ENCODE data around the gene TESMIN. TPM values are rescaled to one million over a fixed set of nuclear protein-coding genes. Genes with fewer than 3 reads are reported as not detected.
A peak's percentile ranks its signal among the peaks of the same experiment; 100 is the strongest.

TESMIN gene
- total and polyA plus RNA-seq, 8 donors = 1.1 to 14.2 (median 12.6) TPM

DNA sequence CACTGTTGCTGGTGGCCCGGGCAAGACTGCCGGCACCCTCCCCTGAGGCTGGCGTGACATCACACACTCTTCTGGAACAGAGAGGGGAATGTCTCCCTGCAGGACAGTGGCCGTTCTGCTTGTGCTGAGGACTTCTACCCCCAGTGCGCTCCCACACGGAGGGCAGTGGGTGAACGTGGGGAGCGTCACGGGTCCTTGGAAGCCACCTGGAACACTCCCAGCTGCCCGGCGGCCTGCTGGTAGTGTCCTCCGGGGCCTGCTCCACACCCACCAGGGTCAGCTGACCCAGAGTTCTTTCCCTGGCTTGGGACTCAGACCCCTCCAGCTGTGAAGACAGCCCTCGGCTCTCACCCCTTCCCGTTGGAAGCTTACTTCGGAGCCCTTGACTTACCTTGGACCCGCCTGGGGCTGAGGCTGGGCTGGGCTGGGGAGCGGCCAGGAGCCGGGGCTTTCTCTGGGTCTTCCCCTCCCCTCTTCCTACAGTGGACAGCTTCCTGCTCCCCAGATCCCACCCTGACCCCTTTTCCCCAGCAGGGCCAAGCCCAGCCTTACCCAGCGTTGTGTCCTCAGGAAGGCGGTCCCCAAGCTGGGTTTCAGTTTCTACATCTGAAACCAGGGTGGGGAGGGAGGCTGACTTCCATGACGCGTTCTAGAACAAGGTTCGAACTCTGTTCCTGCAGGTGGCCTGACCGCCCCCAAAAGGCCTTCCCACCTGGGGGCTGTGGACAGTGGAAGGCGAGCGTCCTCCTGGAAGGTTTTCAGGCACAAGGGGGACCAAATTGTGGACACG is 81.8 kb downstream of the TESMIN start:
- intact Hi-C loops (cut with DNase I) = no loop called here
- Histone ChIP-seq H3K9me3 (peaks cover 0 to 7% of the 10 kb centered on the region in 2 donors), H3K36me3 (no peaks in the 10 kb centered on the region), H3K4me3 (no peak overlapping the region), H3K27ac (no peak overlapping the region), H3K27me3 (peaks cover 0 to 27% of the 10 kb centered on the region in 2 donors), H3K4me1 (no peaks in the 10 kb centered on the region)
- DNase-seq (peak in 1 of 4 donors; percentile 59), ATAC-seq (no peak)
- TF ChIP-seq, protein P1, sequence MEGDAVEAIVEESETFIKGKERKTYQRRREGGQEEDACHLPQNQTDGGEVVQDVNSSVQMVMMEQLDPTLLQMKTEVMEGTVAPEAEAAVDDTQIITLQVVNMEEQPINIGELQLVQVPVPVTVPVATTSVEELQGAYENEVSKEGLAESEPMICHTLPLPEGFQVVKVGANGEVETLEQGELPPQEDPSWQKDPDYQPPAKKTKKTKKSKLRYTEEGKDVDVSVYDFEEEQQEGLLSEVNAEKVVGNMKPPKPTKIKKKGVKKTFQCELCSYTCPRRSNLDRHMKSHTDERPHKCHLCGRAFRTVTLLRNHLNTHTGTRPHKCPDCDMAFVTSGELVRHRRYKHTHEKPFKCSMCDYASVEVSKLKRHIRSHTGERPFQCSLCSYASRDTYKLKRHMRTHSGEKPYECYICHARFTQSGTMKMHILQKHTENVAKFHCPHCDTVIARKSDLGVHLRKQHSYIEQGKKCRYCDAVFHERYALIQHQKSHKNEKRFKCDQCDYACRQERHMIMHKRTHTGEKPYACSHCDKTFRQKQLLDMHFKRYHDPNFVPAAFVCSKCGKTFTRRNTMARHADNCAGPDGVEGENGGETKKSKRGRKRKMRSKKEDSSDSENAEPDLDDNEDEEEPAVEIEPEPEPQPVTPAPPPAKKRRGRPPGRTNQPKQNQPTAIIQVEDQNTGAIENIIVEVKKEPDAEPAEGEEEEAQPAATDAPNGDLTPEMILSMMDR (IDR thresholded peaks at IDR 0.05) = no peak

DNA sequence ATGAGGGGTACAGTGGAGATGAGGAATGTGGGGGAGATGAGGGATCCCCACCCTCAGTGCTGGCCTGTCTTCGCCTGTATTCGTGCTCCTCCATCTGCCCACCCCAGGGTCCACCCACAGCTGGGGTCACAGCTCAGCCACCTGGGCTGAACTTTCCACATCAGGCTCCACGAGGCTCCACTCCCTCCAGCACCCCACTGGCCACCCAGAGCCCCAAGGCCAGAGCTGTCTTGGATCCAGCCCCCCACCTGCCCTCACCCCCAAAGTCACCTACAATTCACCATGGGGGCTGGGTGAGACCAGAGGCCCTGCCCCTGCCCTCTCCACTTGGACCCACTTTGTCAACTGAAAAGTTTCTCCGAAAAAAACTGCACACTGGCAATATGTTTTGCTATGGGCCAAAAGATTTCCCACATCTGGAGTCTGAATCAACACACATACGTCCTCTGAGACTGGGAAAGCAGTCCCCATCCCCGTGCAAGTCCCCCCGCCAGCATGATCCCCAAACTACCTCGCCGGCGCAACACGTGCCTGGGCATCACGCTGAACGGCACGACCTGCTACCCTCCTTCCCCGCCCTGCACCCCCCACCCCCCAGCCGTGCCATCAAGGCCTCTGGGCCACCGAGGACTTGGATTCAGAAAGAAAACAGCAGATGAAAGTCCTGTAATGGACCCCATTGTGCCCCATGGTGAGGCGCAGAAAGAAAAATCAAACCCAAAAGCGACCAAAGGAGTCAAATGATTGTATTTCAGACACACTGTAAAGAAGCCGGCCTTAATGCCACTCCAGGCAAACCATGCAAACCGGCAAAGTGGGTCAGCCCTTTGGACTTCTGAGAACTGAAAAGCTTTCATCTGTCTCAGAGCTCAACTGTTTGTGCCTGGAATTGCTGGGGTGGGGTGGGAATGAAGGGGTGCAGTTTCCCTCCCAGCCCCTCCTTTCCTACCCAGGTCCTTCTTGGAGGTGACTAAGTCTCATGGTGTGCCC is 83.5 kb downstream of the TESMIN start:
- no peak for ATAC-seq
- Histone ChIP-seq H3K27ac (no peak overlapping the region), H3K27me3 (peaks cover 0 to 39% of the 10 kb centered on the region in 2 donors), H3K4me3 (no peak overlapping the region), H3K9me3 (no peaks in the 10 kb centered on the region), H3K4me1 (no peaks in the 10 kb centered on the region), H3K36me3 (no peaks in the 10 kb centered on the region)
- intact Hi-C loops (cut with DNase I) = no loop called here
- TF ChIP-seq, protein P1 (IDR thresholded peaks at IDR 0.05) = no peak
- DNase-seq = no peak

GRCh38 chr11:68666849-68667248 is 84.5 kb downstream of the TESMIN start:
- Histone ChIP-seq H3K27ac (no peak overlapping the region), H3K4me1 (no peaks in the 10 kb centered on the region), H3K4me3 (no peak overlapping the region), H3K9me3 (no peaks in the 10 kb centered on the region), H3K36me3 (no peaks in the 10 kb centered on the region), H3K27me3 (peaks cover 0 to 39% of the 10 kb centered on the region in 2 donors)
- TF ChIP-seq, protein P1 (IDR thresholded peaks at IDR 0.05) = no peak
- no peak for ATAC-seq
- no peak for DNase-seq
- intact Hi-C loops (cut with DNase I) = no loop called here

- H3K36me3 ChIP-seq = no peaks in the 10 kb centered on the region
- ATAC-seq = no peak
Observed at GRCh38 chr11:68665436-68665835, 85.9 kb downstream of the TESMIN start.

More at GRCh38 chr11:68665436-68665835, 85.9 kb downstream of the TESMIN start:
- TF ChIP-seq, protein P1 (IDR thresholded peaks at IDR 0.05) = no peak
- H3K27me3 ChIP-seq = peaks cover 0 to 45% of the 10 kb centered on the region in 2 donors
- no peak overlapping the region for H3K27ac ChIP-seq
- no peak overlapping the region for H3K4me3 ChIP-seq
- no peak for DNase-seq
- H3K9me3 ChIP-seq = no peaks in the 10 kb centered on the region
- no peaks in the 10 kb centered on the region for H3K4me1 ChIP-seq
- intact Hi-C loops (cut with DNase I) = no loop called here

All from left lung (tissue), 10 donors.